ENCODE results near the gene FBXO38. TPM values are rescaled to one million over a fixed set of nuclear protein-coding genes. Genes with fewer than 3 reads are reported as not detected.

Gene FBXO38
- total RNA-seq, 1 donor from 2014 or later = 26.1 TPM

DNA sequence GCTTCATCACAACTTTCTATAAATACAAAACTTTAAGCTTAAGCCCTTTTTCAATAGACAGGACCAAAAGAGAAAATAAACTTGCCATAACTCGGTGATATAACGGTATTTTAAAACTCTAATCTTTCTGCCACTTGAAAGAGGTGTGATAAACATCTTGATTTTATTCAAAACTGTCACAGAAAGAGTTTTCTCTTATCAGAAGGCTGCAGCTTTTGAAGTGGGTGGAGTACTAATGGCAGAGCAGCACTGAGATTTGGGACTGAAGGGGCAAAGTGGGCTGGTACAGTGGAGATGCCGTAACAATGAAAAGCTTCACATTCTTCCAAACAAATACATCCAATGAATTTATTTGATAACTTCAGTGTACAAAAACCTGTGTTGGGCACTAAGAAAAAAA lies 92.5 kb downstream of the FBXO38 start:
- H3K4me3 ChIP-seq (ENCODE audit: low read depth, low read length) = no peak overlapping the region
- TF ChIP-seq, protein P1, sequence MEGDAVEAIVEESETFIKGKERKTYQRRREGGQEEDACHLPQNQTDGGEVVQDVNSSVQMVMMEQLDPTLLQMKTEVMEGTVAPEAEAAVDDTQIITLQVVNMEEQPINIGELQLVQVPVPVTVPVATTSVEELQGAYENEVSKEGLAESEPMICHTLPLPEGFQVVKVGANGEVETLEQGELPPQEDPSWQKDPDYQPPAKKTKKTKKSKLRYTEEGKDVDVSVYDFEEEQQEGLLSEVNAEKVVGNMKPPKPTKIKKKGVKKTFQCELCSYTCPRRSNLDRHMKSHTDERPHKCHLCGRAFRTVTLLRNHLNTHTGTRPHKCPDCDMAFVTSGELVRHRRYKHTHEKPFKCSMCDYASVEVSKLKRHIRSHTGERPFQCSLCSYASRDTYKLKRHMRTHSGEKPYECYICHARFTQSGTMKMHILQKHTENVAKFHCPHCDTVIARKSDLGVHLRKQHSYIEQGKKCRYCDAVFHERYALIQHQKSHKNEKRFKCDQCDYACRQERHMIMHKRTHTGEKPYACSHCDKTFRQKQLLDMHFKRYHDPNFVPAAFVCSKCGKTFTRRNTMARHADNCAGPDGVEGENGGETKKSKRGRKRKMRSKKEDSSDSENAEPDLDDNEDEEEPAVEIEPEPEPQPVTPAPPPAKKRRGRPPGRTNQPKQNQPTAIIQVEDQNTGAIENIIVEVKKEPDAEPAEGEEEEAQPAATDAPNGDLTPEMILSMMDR (conservative IDR thresholded peaks at IDR 0.05; ENCODE audit: low read depth, low read length) = no peak
- no peak for DNase-seq (ENCODE audit: low read depth)

DNA sequence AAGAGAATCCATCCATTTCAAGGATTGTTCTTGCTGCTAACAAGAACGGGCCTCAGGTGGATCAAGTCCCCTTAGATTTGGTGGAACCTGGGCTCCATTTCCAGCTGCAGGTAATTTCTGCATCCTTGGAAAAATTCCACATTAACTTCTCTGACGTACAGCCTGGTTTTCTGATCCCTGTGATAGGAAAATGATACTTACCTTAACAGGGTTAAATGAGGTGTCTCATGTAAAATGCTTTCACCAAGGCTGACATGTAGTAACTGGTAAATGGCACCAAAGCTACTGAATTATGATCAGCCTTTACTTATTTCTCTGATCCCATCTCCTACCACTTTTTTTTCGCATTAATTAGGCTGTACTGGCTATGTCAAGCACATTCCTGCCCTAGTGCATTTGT lies 93.7 kb downstream of the FBXO38 start:
- no peak for DNase-seq (ENCODE audit: low read depth)
- no peak overlapping the region for H3K4me3 ChIP-seq (ENCODE audit: low read depth, low read length)
- TF ChIP-seq, protein P1 (conservative IDR thresholded peaks at IDR 0.05; ENCODE audit: low read depth, low read length) = no peak

DNA sequence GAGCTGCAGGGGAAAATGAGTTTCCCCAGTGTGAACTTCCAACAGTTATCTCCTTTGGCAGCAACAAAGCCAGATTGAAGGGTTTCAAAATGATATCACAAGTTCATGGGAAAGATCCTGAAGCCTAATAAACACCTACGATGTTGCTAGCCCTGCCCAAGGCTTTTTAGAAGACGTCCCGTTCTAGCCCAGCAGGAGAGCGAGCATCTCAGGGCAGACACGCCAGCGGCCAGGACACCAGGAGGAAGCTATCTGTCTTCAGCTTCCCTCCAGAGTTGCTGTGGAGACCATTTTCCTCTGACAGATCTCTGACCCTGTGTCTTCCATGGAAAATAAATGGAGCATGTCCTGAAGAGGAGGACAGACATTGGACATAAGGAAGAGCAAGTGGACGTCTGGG lies 98.4 kb downstream of the FBXO38 start:
- no peak for DNase-seq (ENCODE audit: low read depth)
- TF ChIP-seq, protein P1 (conservative IDR thresholded peaks at IDR 0.05; ENCODE audit: low read depth, low read length) = no peak
- H3K4me3 ChIP-seq (ENCODE audit: low read depth, low read length) = no peak overlapping the region

DNA sequence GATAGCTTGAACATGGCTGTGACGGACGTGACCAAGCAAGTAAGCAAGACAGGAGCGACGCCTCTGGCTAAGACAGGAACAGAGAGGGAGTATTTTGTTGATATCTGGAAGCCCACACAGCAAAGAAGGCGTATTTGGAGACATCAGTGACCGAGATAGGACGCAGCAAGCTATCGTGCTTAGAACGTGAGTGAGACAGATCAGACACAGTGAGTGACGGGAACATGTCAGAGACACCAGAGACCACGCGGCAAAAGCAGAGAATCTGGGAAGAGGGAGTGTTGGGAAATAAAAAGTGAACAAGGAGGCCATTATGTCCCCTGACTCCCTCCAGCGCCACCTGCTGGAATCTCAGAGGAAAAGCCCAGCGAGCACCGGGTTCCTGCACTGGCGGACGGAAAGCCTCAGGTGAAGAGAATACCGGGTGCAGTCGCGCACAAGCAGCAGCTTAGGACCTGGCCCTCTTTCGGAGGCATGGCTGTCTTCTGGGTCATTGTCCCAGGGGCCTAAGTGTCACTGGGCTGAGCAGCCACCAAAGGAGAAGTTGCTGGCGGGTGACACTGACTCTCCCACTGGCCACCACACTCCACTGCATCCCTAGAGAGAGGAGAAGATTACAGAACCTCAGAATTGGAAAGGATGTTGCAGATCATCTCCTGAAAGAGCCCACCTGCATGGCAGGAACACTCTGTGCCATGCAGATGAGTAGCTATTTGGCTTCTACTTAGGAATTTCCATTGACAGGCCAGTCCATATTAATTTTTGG lies 99.1 kb downstream of the FBXO38 start:
- TF ChIP-seq, protein P1 (conservative IDR thresholded peaks at IDR 0.05; ENCODE audit: low read depth, low read length) = peak; percentile 82
- DNase-seq (ENCODE audit: low read depth) = no peak
- no peak overlapping the region for H3K4me3 ChIP-seq (ENCODE audit: low read depth, low read length)

DNA sequence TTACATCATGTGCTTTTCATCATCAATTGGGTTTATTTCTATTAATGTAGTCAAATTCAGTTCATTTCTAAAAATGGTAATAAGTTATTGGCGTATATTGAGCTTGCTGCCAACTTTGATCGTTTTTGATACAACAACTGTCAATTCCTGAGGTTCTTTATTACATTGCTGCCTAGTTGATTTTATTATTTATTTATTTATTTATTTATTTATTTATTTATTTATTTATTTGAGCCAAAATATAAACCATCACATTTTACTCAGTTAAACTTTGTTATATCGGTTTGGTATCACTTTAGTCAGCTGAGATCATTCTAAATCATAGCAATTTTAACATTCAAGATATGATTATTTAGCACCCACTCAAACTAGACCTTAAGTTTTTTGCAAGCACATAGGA lies 100.0 kb downstream of the FBXO38 start:
- no peak overlapping the region for H3K4me3 ChIP-seq (ENCODE audit: low read depth, low read length)
- TF ChIP-seq, protein P1 (conservative IDR thresholded peaks at IDR 0.05; ENCODE audit: low read depth, low read length) = no peak

DNA sequence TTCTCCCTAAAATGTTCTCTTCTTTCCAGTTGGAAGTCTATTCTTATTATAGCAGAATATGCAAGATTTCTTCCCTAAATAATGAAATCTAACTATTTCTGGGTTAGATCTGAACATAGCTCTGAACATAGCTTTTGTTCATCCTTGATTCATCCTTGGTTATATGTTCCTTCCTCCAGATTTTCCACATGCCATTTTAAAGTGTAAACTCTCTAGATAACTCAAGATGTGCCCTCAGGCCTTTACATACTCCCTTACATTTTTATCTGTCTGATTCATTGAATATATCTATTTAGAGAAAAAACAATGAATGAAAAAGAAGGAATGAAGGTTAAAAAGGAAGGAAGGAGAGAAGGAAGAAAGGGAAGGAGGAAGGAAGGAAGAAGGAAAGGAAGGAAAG lies 100.9 kb downstream of the FBXO38 start:
- H3K4me3 ChIP-seq (ENCODE audit: low read depth, low read length) = no peak overlapping the region
- TF ChIP-seq, protein P1 (conservative IDR thresholded peaks at IDR 0.05; ENCODE audit: low read depth, low read length) = no peak
- DNase-seq (ENCODE audit: low read depth) = no peak

More for the DNA sequence above, 100.0 kb downstream of the FBXO38 start:
- no peak for DNase-seq (ENCODE audit: low read depth)

DNA sequence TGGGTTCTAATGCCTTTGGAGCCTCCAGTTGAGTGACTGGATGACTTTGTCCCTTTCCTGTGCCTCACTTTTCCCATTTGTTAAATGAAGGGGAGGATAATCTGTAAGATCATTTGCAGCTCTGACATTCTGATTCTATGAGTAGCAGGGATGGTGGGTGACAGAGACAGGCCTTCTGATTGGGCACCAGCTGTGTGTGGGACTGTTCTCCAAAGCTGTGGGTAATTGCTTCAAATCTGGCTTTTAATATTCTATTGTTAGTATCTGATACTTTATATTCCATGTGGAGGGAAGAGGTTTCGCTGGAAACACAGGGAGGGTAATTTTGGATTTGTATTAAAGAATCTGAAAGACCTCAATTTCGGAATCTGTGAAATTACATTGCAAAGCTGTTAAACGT lies 102.7 kb downstream of the FBXO38 start:
- H3K4me3 ChIP-seq (ENCODE audit: low read depth, low read length) = no peak overlapping the region
- DNase-seq (ENCODE audit: low read depth) = no peak
- TF ChIP-seq, protein P1 (conservative IDR thresholded peaks at IDR 0.05; ENCODE audit: low read depth, low read length) = no peak
